Lung (tissue), 12 donors: ENCODE results near the gene ADGRL2. TPM values are rescaled to one million over a fixed set of nuclear protein-coding genes. Genes with fewer than 3 reads are reported as not detected.

Experiments
- ATAC-seq: fragments of 200-7000 bp; cut with Tn5 transposase; one replicate; pipeline ENCODE4 v1.9.1; 2020; ENCODE audit warnings: moderate number of reproducible peaks; ENCODE audit not compliant: insufficient read depth, low FRiP score
- DNase-seq, 3 donors: peaks; one replicate each; pipeline ENCODE4 v3.0.0-alpha.2; 2013 to 2017
- H3K27ac ChIP-seq, 2 donors: one replicate each; pipeline ENCODE4 v1.5.1; 2013; ENCODE audit warnings: mild to moderate bottlenecking in 2 of 2, moderate library complexity in 2 of 2, control low read depth in 1 of 2, inconsistent platforms in 1 of 2, low read depth in 1 of 2, low read length in 1 of 2
- H3K27me3 ChIP-seq, 3 donors: one replicate each; pipeline ENCODE4 v1.5.1; 2013; ENCODE audit warnings: low read length in 2 of 3; ENCODE audit not compliant: control insufficient read depth in 3 of 3, insufficient read depth in 3 of 3
- H3K36me3 ChIP-seq, 4 donors: one replicate each; pipeline ENCODE4 v1.5.1; 2013; ENCODE audit warnings: low read length in 4 of 4, mild to moderate bottlenecking in 1 of 4, moderate library complexity in 1 of 4; ENCODE audit not compliant: control insufficient read depth in 4 of 4, insufficient read depth in 4 of 4
- H3K4me1 ChIP-seq, 5 donors: one replicate each; pipeline ENCODE4 v1.5.1; 2013; ENCODE audit warnings: low read length in 5 of 5, mild to moderate bottlenecking in 2 of 5, moderate library complexity in 1 of 5; ENCODE audit not compliant: control insufficient read depth in 5 of 5, insufficient read depth in 5 of 5
- H3K4me3 ChIP-seq: one replicate; pipeline ENCODE4 v1.5.1; 2013; ENCODE audit warnings: mild to moderate bottlenecking, control low read depth, moderate library complexity
- H3K9ac ChIP-seq, 2 donors: one replicate each; pipeline ENCODE4 v1.5.1; 2013; ENCODE audit warnings: low read length in 2 of 2, control low read depth in 1 of 2; ENCODE audit not compliant: insufficient read depth in 1 of 2
- H3K9me3 ChIP-seq, 4 donors: one replicate each; pipeline ENCODE4 v1.5.1; 2013; ENCODE audit warnings: low read length in 3 of 4, mild to moderate bottlenecking in 1 of 4, moderate library complexity in 1 of 4; ENCODE audit not compliant: control insufficient read depth in 4 of 4, insufficient read depth in 3 of 4
- CTCF ChIP-seq: IDR thresholded peaks from 2 replicates; pipeline ENCODE4 v1.5.1; 2012; ENCODE audit warnings: mild to moderate bottlenecking; ENCODE audit errors: control extremely low read depth, extremely low read depth
- WGBS, 2 donors: extraction: QIAGEN DNeasy Blood & Tissue Kit; methylation state at CpG; one replicate each; pipeline ENCODE4 v1.1.7; 2013; 5-methylcytosine and 5-hydroxymethylcytosine counted together
- polyA plus RNA-seq, 2 donors: library from polyadenylated mRNA; stranded (reverse); fragments of 200-250 nt; gene quantifications; one replicate each; pipeline ENCODE4 v1.2.1, GENCODE V29; 2013
- total RNA-seq, 2 donors: library from RNA; depleted of rRNA in 1 of 2; stranded (reverse); fragments of >200 nt in 1 of 2; gene quantifications; one replicate each; pipeline ENCODE4 v1.2.1, GENCODE V29; 2014 to 2021
- donor health status: control.
- donor health status: control.
- donor health status: Bipolar disorder and iron deficiency.
- donor health status: healthy.
- donor health status: DM: yes; HTN: yes; CAD: no.

ADGRL2 gene
- total and polyA plus RNA-seq, 4 donors = 32.5 to 421 (median 72.1) TPM

GRCh38 chr1:81920245-81920740, 119.6 kb downstream of the ADGRL2 start:
- no peak for TF ChIP-seq CTCF
- H3K9me3 ChIP-seq = no peaks in the 10 kb centered on the region
- no peak overlapping the region for H3K9ac ChIP-seq
- DNase-seq (peak; percentile 53 to 78 (median 60)), ATAC-seq (no peak)
- H3K4me1 ChIP-seq = peaks cover 2 to 37% (median 9%) of the 10 kb centered on the region in 5 donors
- peak overlapping the region; percentile 40 to 53 for H3K27ac ChIP-seq
- no peak overlapping the region for H3K4me3 ChIP-seq
- WGBS, 2 donors = 64 to 70% methylated on average over 6 of the region's 6 CpGs
- H3K27me3 ChIP-seq = no peaks in the 10 kb centered on the region
- peaks cover 0 to 2% (median 0%) of the 10 kb centered on the region in 4 donors for H3K36me3 ChIP-seq

- ATAC-seq (no peak), DNase-seq (peak in 2 of 3 donors; percentile 83 to 89)
- H3K27me3 ChIP-seq = no peaks in the 10 kb centered on the region
- no peak overlapping the region for H3K9ac ChIP-seq
- H3K9me3 ChIP-seq = no peaks in the 10 kb centered on the region
- peaks cover 2 to 37% (median 9%) of the 10 kb centered on the region in 5 donors for H3K4me1 ChIP-seq
- TF ChIP-seq CTCF = no peak
- WGBS, 2 donors = 37 to 57% methylated on average over 2 of the region's 2 CpGs
- H3K27ac ChIP-seq = no peak overlapping the region
- H3K4me3 ChIP-seq = no peak overlapping the region
- H3K36me3 ChIP-seq = peaks cover 0 to 2% (median 0%) of the 10 kb centered on the region in 4 donors
Observed at GRCh38 chr1:81920886-81921285, 120.2 kb downstream of the ADGRL2 start.

GRCh38 chr1:81921344-81921743, 120.6 kb downstream of the ADGRL2 start:
- DNase-seq (peak in 1 of 3 donors; percentile 42), ATAC-seq (no peak)
- no peaks in the 10 kb centered on the region for H3K9me3 ChIP-seq
- H3K4me1 ChIP-seq = peaks cover 2 to 37% (median 9%) of the 10 kb centered on the region in 5 donors
- 56 to 65% methylated on average over 4 of the region's 4 CpGs for WGBS, 2 donors
- H3K4me3 ChIP-seq = no peak overlapping the region
- H3K36me3 ChIP-seq = peaks cover 0 to 2% (median 0%) of the 10 kb centered on the region in 4 donors
- no peaks in the 10 kb centered on the region for H3K27me3 ChIP-seq
- H3K9ac ChIP-seq = no peak overlapping the region
- TF ChIP-seq CTCF = no peak
- no peak overlapping the region for H3K27ac ChIP-seq
